Neural cell (in vitro differentiated cells): Measurements from ENCODE around the gene NFKBIL1.

ENCODE experiments used
- CTCF ChIP-seq: fragments of 450-650 bp; IDR thresholded peaks from 2 replicates; pipeline ENCODE4 v1.5.1; 2014; ENCODE audit warnings: antibody characterized with exemption, mild to moderate bottlenecking, moderate library complexity; ENCODE audit not compliant: poor library complexity, severe bottlenecking
- EP300 ChIP-seq: fragments of 450-650 bp; conservative IDR thresholded peaks from 2 replicates; pipeline ENCODE4 v1.6.1; 2014; ENCODE audit warnings: antibody characterized with exemption, mild to moderate bottlenecking, moderate library complexity; ENCODE audit not compliant: poor library complexity, severe bottlenecking
- MXI1 ChIP-seq: fragments of 450-650 bp; conservative IDR thresholded peaks from 2 replicates; pipeline ENCODE4 v1.6.1; 2014; ENCODE audit warnings: antibody characterized with exemption, mild to moderate bottlenecking; ENCODE audit not compliant: poor library complexity, severe bottlenecking
- POLR2AphosphoS5 ChIP-seq: IDR thresholded peaks from 2 replicates; pipeline ENCODE4 v1.6.1; 2012
- REST ChIP-seq: IDR thresholded peaks from 2 replicates; pipeline ENCODE4 v1.6.1; 2012; ENCODE audit warnings: borderline replicate concordance
- SMC3 ChIP-seq: fragments of 450-650 bp; conservative IDR thresholded peaks from 2 replicates; pipeline ENCODE4 v1.6.1; 2014; ENCODE audit warnings: antibody characterized with exemption, mild to moderate bottlenecking, moderate library complexity; ENCODE audit not compliant: poor library complexity

GRCh38 chr6:31578184-31579118, 31.0 kb downstream of the NFKBIL1 start:
- TF ChIP-seq SMC3 (no peak), CTCF (no peak), POLR2AphosphoS5 (no peak), EP300 (no peak), MXI1 (no peak), REST (peak; percentile 22)
